Measurements from ENCODE around the gene TMEM42. TPM values are rescaled to one million over a fixed set of nuclear protein-coding genes. Genes with fewer than 3 reads are reported as not detected.

Gene TMEM42
- total RNA-seq, 1 donor = 13.0 TPM

GRCh38 chr3:44832032-44832431 lies 29.7 kb upstream of the TMEM42 start:
- no peak for DNase-seq (ENCODE audit: low read depth)
- no peak for TF ChIP-seq CTCF (IDR thresholded peaks at IDR 0.05; ENCODE audit: insufficient read depth, low read depth, low read length)
- no peak overlapping the region for H3K4me3 ChIP-seq (ENCODE audit: low read depth, low read length)

DNA sequence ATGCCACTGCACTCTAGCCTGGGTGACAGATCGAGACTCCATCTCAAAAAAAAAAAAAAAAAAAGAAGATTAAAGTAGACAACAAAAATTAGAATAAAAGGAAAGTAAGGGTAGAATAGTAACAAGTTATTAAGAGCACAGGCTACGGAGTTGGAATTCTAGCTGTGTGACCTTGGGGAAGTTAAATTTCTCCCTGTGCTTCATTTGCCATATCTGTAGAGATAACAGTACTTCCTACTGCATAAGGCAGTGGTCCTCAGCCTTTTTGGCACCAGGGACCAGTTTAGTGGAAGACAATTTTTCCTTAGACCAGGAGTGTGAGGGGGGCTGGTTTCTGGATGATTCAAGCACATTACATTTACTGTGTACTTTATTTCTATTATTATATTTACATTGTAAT lies 28.7 kb upstream of the TMEM42 start:
- no peak for TF ChIP-seq CTCF (IDR thresholded peaks at IDR 0.05; ENCODE audit: insufficient read depth, low read depth, low read length)
- H3K4me3 ChIP-seq (ENCODE audit: low read depth, low read length) = no peak overlapping the region
- no peak for DNase-seq (ENCODE audit: low read depth)

DNA sequence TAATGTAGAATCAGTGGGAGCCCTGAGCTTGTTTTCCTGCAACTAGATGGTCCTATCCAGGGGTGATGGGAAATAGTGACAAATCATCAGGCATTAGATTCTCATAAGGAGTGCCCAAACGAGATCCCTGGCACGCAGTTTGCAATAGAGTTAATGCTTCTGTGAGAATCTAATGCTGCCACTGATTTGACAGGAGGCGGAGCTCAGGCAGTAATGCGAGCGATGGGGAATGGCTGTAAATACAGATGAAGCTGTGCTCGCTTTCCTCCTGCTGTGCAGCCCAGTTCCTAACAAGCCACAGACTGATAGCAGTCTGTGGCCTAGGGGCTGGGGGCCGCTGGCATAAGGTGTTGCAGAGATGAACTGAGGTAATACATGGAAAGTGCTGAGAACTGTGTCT lies 28.3 kb upstream of the TMEM42 start:
- DNase-seq (ENCODE audit: low read depth) = no peak
- no peak overlapping the region for H3K4me3 ChIP-seq (ENCODE audit: low read depth, low read length)
- TF ChIP-seq CTCF (IDR thresholded peaks at IDR 0.05; ENCODE audit: insufficient read depth, low read depth, low read length) = no peak

DNA sequence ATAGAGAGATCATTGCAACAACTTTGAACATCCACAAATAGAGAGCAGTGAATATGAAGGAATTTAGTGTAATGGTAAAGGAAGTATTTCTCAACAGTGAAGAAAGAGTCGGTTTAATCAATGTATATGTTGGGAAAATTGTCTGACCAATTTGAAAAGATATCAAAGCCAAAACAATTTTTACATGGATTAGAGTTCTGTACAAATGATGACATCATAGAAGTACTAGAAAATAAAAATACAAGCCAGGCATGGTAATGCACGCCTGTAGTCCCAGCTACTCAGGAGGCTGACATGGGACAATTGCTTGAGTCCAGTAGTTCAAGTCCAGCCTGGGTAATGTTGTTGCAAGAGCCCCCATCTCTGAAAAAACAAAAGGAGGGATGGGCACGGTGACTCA lies 26.0 kb upstream of the TMEM42 start:
- no peak for TF ChIP-seq CTCF (IDR thresholded peaks at IDR 0.05; ENCODE audit: insufficient read depth, low read depth, low read length)
- H3K4me3 ChIP-seq (ENCODE audit: low read depth, low read length) = no peak overlapping the region
- no peak for DNase-seq (ENCODE audit: low read depth)

- H3K4me3 ChIP-seq (ENCODE audit: low read depth, low read length) = no peak overlapping the region
- no peak for TF ChIP-seq CTCF (IDR thresholded peaks at IDR 0.05; ENCODE audit: insufficient read depth, low read depth, low read length)
- DNase-seq (ENCODE audit: low read depth) = no peak
Observed at GRCh38 chr3:44842376-44842775, 19.3 kb upstream of the TMEM42 start.

DNA sequence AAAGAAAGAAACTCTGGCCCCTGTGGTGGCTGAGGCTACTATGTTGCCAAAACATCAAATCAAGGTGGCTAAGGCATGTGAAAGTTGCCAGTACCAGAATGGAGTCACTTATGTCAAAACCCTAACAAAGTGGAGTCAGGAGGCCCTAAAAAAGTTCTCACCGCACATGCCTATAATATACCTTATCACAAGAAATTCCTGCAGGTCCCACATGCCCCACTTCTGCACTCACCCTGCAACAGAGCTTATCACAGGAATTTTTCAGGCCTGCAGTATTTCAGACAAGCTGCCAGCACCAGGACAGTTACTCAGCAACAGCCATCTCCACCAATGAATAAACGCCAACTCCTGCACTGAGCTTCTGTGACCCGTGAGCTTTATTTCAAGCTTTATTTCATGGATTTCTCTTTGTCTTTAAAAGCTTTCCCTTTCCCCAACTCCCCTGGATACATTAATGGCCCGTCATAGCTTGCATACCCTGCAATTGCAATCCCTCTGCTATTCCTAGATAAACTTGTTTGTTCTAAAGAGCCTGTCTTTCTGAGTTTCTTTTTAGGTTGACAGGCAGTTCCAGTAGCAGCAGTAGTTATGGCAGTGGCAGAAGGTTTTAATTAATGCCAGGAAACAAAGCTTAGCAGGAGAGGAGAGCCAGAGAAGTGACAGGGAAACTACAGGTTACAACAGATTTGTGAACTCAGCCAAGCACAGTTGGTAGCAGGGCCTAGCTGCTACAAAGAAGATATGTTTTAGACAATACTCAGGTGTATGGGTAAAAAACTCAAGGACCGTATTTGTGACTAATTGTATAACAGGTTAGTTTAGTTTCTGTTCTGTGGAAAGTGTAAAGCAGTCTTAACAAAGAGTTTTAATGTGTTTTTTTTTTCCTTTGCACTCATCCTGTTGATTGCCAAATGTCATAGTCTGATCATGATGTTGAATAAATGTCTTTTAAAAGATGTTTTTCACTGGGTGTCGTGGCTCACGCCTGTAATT lies 15.9 kb upstream of the TMEM42 start:
- peak; percentile 87 for DNase-seq (ENCODE audit: low read depth)
- H3K4me3 ChIP-seq (ENCODE audit: low read depth, low read length) = no peak overlapping the region
- TF ChIP-seq CTCF (IDR thresholded peaks at IDR 0.05; ENCODE audit: insufficient read depth, low read depth, low read length) = no peak
